Endothelial cell of umbilical vein (primary cell): ENCODE results near the gene HUNK. TPM values are rescaled to one million over a fixed set of nuclear protein-coding genes. Genes with fewer than 3 reads are reported as not detected.

Experiments
- BruUV-seq: library from RNA; stranded (reverse); fragments of 400-500 nt; replicated peaks from 2 replicates; lab custom pipeline; 2021; lab: Mats Ljungman, UMichigan
- CTCF ChIA-PET: fragments of 300-600, 350-600 bp; sonication (Branson Sonifier 250); formaldehyde crosslinking; loops from one replicate; lab custom pipeline; 2021; ENCODE audit warnings: antibody characterized with exemption, inconsistent platforms; lab: Charles Lee
- POLR2A ChIA-PET: fragments of 300-600, 350-600 bp; sonication (Branson Sonifier 250); formaldehyde crosslinking; loops from one replicate; lab custom pipeline; 2021; ENCODE audit warnings: antibody characterized with exemption, inconsistent platforms; lab: Charles Lee
- DNase-seq: peaks from one replicate; pipeline ENCODE4 v3.0.0-alpha.2; 2011; ENCODE audit warnings: low read depth, low spot score
- FAIRE-seq: peaks from 2 replicates; lab custom pipeline; 2011; peaks lifted over from hg19 to GRCh38; lab: Jason Lieb, UNC
- H2AFZ ChIP-seq: 2 replicates; pipeline ENCODE4 v1.6.0; 2012; ENCODE audit warnings: low read depth, low read length, control low read depth, inconsistent platforms
- H3K27ac ChIP-seq: 2 replicates; pipeline ENCODE4 v1.5.1; 2011; ENCODE audit warnings: low read depth, mild to moderate bottlenecking, control low read depth, low read length, moderate library complexity; ENCODE audit not compliant: insufficient read depth
- H3K27me3 ChIP-seq, 2 experiments: 2 replicates each; pipeline versions ENCODE4 v1.6.0 to v1.6.1; 2011; ENCODE audit warnings: low read length in 2 of 2, mixed read lengths in 1 of 2; ENCODE audit not compliant: control insufficient read depth in 2 of 2, insufficient read depth in 2 of 2
- H3K36me3 ChIP-seq, 2 experiments: 2 replicates in 1 of 2; 3 replicates in 1 of 2; pipeline ENCODE4 v1.5.1; 2011; ENCODE audit warnings: low read length in 2 of 2, mild to moderate bottlenecking in 1 of 2, moderate library complexity in 1 of 2; ENCODE audit not compliant: control insufficient read depth in 2 of 2, insufficient read depth in 2 of 2; ENCODE audit errors: extremely low read depth in 1 of 2
- H3K4me1 ChIP-seq: 3 replicates; pipeline ENCODE4 v1.5.1; 2011; ENCODE audit warnings: mild to moderate bottlenecking, low read length; ENCODE audit not compliant: control insufficient read depth, insufficient read depth; ENCODE audit errors: extremely low read depth
- H3K4me2 ChIP-seq: 2 replicates; pipeline ENCODE4 v1.6.1; 2011; ENCODE audit warnings: low read length, control low read depth, mixed read lengths; ENCODE audit not compliant: insufficient read depth
- H3K4me3 ChIP-seq, 3 experiments: fragments of 200-600 bp in 1 of 3; sonication (generic), shearing (Covaris generic) in 1 of 3; replicated peaks in 1 of 3; 2 replicates each; pipeline ENCODE4 v1.5.1; 2011 to 2016; ENCODE audit warnings: control low read depth in 3 of 3, low read length in 3 of 3, mild to moderate bottlenecking in 2 of 3, inconsistent platforms in 1 of 3, low read depth in 1 of 3, moderate library complexity in 1 of 3; ENCODE audit not compliant: insufficient read depth in 1 of 3
- H3K79me2 ChIP-seq: 2 replicates; pipeline ENCODE4 v1.6.0; 2012; ENCODE audit warnings: low read length, inconsistent platforms; ENCODE audit not compliant: control insufficient read depth, insufficient read depth
- H3K9ac ChIP-seq: replicated peaks from 2 replicates; pipeline ENCODE3; 2011; ENCODE audit warnings: low read length, control low read depth; ENCODE audit not compliant: insufficient read depth; ENCODE audit errors: extremely low read depth
- H3K9me1 ChIP-seq: replicated peaks from 3 replicates; pipeline ENCODE4 v1.6.0; 2011; ENCODE audit warnings: mild to moderate bottlenecking, low read length; ENCODE audit not compliant: control insufficient read depth, insufficient read depth; ENCODE audit errors: extremely low read depth
- H3K9me3 ChIP-seq: replicated peaks from 2 replicates; pipeline ENCODE4 v1.5.1; 2012; ENCODE audit warnings: low read length, inconsistent platforms; ENCODE audit not compliant: control insufficient read depth, insufficient read depth
- H4K20me1 ChIP-seq: replicated peaks from 2 replicates; pipeline ENCODE3; 2011; ENCODE audit warnings: mild to moderate bottlenecking, low read length; ENCODE audit not compliant: control insufficient read depth, insufficient read depth; ENCODE audit errors: extremely low read depth
- EZH2 ChIP-seq: IDR thresholded peaks from 2 replicates; pipeline ENCODE4 v1.6.1; 2012; ENCODE audit warnings: borderline replicate concordance, low read depth, mild to moderate bottlenecking, moderate library complexity, low read length, inconsistent platforms; ENCODE audit not compliant: severe bottlenecking
- FOS ChIP-seq: IDR thresholded peaks from 2 replicates; pipeline ENCODE4 v1.6.1; 2011; ENCODE audit warnings: mild to moderate bottlenecking, low read length, moderate library complexity, borderline replicate concordance; ENCODE audit not compliant: insufficient read depth
- GATA2 ChIP-seq: IDR thresholded peaks from 2 replicates; pipeline ENCODE4 v1.7.0; 2011; ENCODE audit warnings: low read depth, mild to moderate bottlenecking, moderate library complexity, mixed read lengths, low read length; ENCODE audit not compliant: insufficient read length, insufficient read depth
- JUN ChIP-seq: IDR thresholded peaks from 2 replicates; pipeline ENCODE4 v1.6.1; 2011; ENCODE audit warnings: borderline replicate concordance, low read depth; ENCODE audit not compliant: insufficient read length, insufficient read depth
- MYC ChIP-seq: IDR thresholded peaks from one replicate; pipeline ENCODE4 v1.6.1; 2011; ENCODE audit warnings: mild to moderate bottlenecking, low read depth, low read length
- POLR2A ChIP-seq: IDR thresholded peaks from 2 replicates; pipeline ENCODE4 v1.6.1; 2012; ENCODE audit warnings: low read depth, mild to moderate bottlenecking, control low read depth, low read length
- POLR2AphosphoS5 ChIP-seq: IDR thresholded peaks from 2 replicates; pipeline ENCODE4 v1.6.1; 2012; ENCODE audit warnings: low read depth, mild to moderate bottlenecking, control low read depth, low read length, moderate library complexity; ENCODE audit not compliant: insufficient read depth
- dilution Hi-C: fragments of 300-500 bp; cut with MboI; formaldehyde crosslinking; loops from one replicate; pipeline ENCODE4 v1.15.0; 2019; ENCODE audit warnings: low sequenced_read_pairs; ENCODE audit not compliant: extremely low pct_ligation_motif_present
- intact Hi-C: fragments of 100-400 bp; cut with micrococcal nuclease; formaldehyde crosslinking; loops from one replicate; pipeline ENCODE4 v1.10.0; 2022
- polyA plus RNA-seq, 4 experiments: library from polyadenylated mRNA; depleted of rRNA in 3 of 4; stranded (reverse) in 3 of 4; unstranded in 1 of 4; fragments of >200 nt; gene quantifications; 2 replicates each; pipeline versions ENCODE4 v1.2.1 to v1.2.3, GENCODE V29; 2011 to 2012; ENCODE audit warnings: missing spikeins in 1 of 4
- total RNA-seq: library from RNA; stranded (reverse); gene quantifications from 2 replicates; pipeline ENCODE4 v1.2.3, GENCODE V29; 2021
- TF ChIP-seq, protein P1 (sequence below): IDR thresholded peaks from 2 replicates; pipeline ENCODE4 v1.6.1; 2011; ENCODE audit not compliant: insufficient read depth, insufficient read length
- TF ChIP-seq, protein P2 (sequence below), 2 donors: IDR thresholded peaks; 1 replicate in 1 of 2; 2 replicates in 1 of 2; pipeline ENCODE4 v1.5.1; 2011; ENCODE audit warnings: low read length in 2 of 2, mild to moderate bottlenecking in 2 of 2, moderate library complexity in 2 of 2, control low read depth in 1 of 2, inconsistent platforms in 1 of 2, low read depth in 1 of 2; ENCODE audit not compliant: insufficient read depth in 1 of 2; ENCODE audit errors: extremely low read depth in 1 of 2

HUNK gene
- total and polyA plus RNA-seq, 2 donors (not counting 3 experiments of a cell fraction or from before 2014, with no cell fraction given): not detected

DNA sequence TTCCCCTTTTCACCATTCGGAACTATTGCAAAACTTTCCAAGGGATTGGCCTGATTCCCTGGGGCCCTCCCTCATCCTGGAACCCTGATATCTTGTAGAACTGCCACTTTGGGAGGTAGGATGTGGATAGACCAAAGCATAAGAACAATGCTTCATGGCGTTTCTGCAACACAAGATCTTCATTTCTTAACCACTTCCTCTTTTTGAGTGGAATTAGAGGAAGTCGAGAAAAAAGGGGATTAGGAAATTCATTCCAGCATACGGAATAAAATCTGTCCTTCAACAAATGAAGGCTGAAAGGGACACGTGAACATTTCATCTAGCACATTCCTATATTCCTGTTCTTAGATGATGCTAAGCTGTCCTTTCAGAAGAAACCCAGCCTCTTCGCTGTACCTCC is 149.3 kb downstream of the HUNK start:
- no peaks in the 10 kb centered on the region for H3K79me2 ChIP-seq
- no peak overlapping the region for H3K27ac ChIP-seq
- no peaks in the 10 kb centered on the region for H3K36me3 ChIP-seq
- H3K27me3 ChIP-seq: no peaks in the 10 kb centered on the region
- dilution Hi-C loops (no loop called here), intact Hi-C loops (no loop called here)
- no peak for FAIRE-seq
- no peaks in the 10 kb centered on the region for H3K9me3 ChIP-seq
- CTCF ChIA-PET: no interaction called here
- BruUV-seq: no TSS peak
- TF ChIP-seq FOS: no peak
- TF ChIP-seq POLR2A: no peak
- H3K4me1 ChIP-seq: no peaks in the 10 kb centered on the region
- POLR2A ChIA-PET: no interaction called here
- H3K4me2 ChIP-seq: no peak overlapping the region
- H3K4me3 ChIP-seq: no peak overlapping the region
- no peak for DNase-seq
- H3K9me1 ChIP-seq: no peaks in the 10 kb centered on the region
- H4K20me1 ChIP-seq: no peaks in the 10 kb centered on the region
- H3K9ac ChIP-seq: no peak overlapping the region
- H2AFZ ChIP-seq: no peak overlapping the region

DNA sequence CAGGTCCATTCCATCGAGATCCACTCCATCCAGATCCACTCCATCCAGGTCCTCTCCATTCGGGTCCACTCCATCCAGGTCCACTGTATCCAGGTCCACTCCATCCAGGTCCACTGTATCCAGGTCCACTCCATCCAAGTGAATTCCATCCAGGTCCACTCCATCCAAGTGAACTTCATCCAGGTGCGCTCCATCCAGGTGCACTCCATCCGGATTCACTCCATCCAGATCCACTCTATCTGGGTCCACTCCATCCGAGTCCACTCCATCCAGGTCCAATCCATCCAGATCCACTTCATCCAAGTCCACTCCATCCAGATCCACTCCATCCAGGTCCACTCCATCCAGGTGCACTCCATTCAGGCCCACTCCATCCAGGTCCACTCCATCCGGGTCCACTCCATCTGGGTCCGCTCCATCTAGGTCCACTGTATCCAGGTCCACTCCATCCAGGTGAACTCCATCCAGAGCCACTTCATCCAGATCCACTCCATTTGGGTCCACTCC is 157.4 kb downstream of the HUNK start:
- BruUV-seq: no TSS peak
- no peaks in the 10 kb centered on the region for H3K9me1 ChIP-seq
- H4K20me1 ChIP-seq: no peaks in the 10 kb centered on the region
- H3K9me3 ChIP-seq: peaks cover 2% of the 10 kb centered on the region
- H3K79me2 ChIP-seq: no peaks in the 10 kb centered on the region
- no peaks in the 10 kb centered on the region for H3K36me3 ChIP-seq
- H3K27me3 ChIP-seq: no peaks in the 10 kb centered on the region
- H3K9ac ChIP-seq: no peak overlapping the region
- H3K4me2 ChIP-seq: no peak overlapping the region
- POLR2A ChIA-PET: no interaction called here
- H3K4me1 ChIP-seq: no peaks in the 10 kb centered on the region
- DNase-seq (no peak), FAIRE-seq (no peak)
- dilution Hi-C loops: no loop called here
- CTCF ChIA-PET: no interaction called here
- H2AFZ ChIP-seq: no peak overlapping the region
- intact Hi-C loops: no loop called here
- no peak overlapping the region for H3K4me3 ChIP-seq
- TF ChIP-seq, protein P1, sequence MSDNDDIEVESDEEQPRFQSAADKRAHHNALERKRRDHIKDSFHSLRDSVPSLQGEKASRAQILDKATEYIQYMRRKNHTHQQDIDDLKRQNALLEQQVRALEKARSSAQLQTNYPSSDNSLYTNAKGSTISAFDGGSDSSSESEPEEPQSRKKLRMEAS: no peak
- TF ChIP-seq EZH2 (no peak), POLR2AphosphoS5 (no peak), JUN (no peak), POLR2A (no peak), GATA2 (no peak), FOS (no peak), MYC (no peak)
- TF ChIP-seq, protein P2, sequence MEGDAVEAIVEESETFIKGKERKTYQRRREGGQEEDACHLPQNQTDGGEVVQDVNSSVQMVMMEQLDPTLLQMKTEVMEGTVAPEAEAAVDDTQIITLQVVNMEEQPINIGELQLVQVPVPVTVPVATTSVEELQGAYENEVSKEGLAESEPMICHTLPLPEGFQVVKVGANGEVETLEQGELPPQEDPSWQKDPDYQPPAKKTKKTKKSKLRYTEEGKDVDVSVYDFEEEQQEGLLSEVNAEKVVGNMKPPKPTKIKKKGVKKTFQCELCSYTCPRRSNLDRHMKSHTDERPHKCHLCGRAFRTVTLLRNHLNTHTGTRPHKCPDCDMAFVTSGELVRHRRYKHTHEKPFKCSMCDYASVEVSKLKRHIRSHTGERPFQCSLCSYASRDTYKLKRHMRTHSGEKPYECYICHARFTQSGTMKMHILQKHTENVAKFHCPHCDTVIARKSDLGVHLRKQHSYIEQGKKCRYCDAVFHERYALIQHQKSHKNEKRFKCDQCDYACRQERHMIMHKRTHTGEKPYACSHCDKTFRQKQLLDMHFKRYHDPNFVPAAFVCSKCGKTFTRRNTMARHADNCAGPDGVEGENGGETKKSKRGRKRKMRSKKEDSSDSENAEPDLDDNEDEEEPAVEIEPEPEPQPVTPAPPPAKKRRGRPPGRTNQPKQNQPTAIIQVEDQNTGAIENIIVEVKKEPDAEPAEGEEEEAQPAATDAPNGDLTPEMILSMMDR (IDR thresholded peaks at IDR 0.05; ENCODE audit: extremely low read depth in 1 of 2, insufficient read depth in 1 of 2, low read depth in 1 of 2, low read length in 2 of 2): no peak
- H3K27ac ChIP-seq: no peak overlapping the region
